SK-N-SH (cell line): ENCODE measurements around the gene MAGED4. TPM values are rescaled to one million over a fixed set of nuclear protein-coding genes. Genes with fewer than 3 reads are reported as not detected.
"Not testable (repeated sequence)": the region's sequence is repeated elsewhere in the genome, so short reads cannot be mapped to it uniquely, and the experiment has no call there.

Source experiments
- CTCF ChIA-PET: fragments of 300-600, 350-600 bp; formaldehyde crosslinking; extraction: SDS; loops from one replicate; lab custom pipeline; 2021; lab: Yijun Ruan, JAX
- POLR2A ChIA-PET: fragments of 350-600 bp; sonication (Branson Sonifier 250); formaldehyde crosslinking; extraction: SDS; loops from one replicate; lab custom pipeline; 2020; ENCODE audit warnings: antibody characterized with exemption, inconsistent platforms; lab: Yijun Ruan, JAX
- DNase-seq: peaks from one replicate; pipeline ENCODE4 v3.0.0; 2012
- H2AFZ ChIP-seq: fragments of 200-600 bp; sonication (generic); 2 replicates; pipeline ENCODE4 v1.8.1; 2016; ENCODE audit warnings: antibody characterized with exemption, mild to moderate bottlenecking, low read depth
- H3F3A ChIP-seq: fragments of 200-600 bp; sonication (generic); replicated peaks from 2 replicates; pipeline ENCODE3; 2016; ENCODE audit warnings: antibody characterized with exemption, mild to moderate bottlenecking; ENCODE audit not compliant: insufficient read depth
- H3K27ac ChIP-seq, 2 experiments: fragments of 200-500 bp in 1 of 2; fragments of 200-600 bp in 1 of 2; sonication (Bioruptor generic) in 1 of 2; sonication (generic), shearing (Covaris generic) in 1 of 2; 2 replicates each; pipeline versions ENCODE4 v1.5.1 to v1.6.1; 2014 to 2016; ENCODE audit warnings: low read depth in 2 of 2, inconsistent platforms in 1 of 2, low read length in 1 of 2, mild to moderate bottlenecking in 1 of 2, mixed read lengths in 1 of 2
- H3K27me3 ChIP-seq: fragments of 200-600 bp; sonication (generic), shearing (Covaris generic); 2 replicates; pipeline ENCODE4 v1.6.1; 2016; ENCODE audit warnings: mixed run types; ENCODE audit not compliant: insufficient read depth
- H3K36me3 ChIP-seq, 2 experiments: fragments of 200-500 bp in 1 of 2; fragments of 200-600 bp in 1 of 2; sonication (Bioruptor generic) in 1 of 2; sonication (generic) in 1 of 2; replicated peaks in 1 of 2; 2 replicates each; pipeline versions ENCODE3 to v1.5.1; 2014 to 2016; ENCODE audit warnings: low read length in 1 of 2, mild to moderate bottlenecking in 1 of 2; ENCODE audit not compliant: insufficient read depth in 2 of 2, control insufficient read depth in 1 of 2
- H3K4me1 ChIP-seq, 2 experiments: fragments of 200-500 bp in 1 of 2; fragments of 200-600 bp in 1 of 2; sonication (Bioruptor generic) in 1 of 2; sonication (generic), shearing (Covaris generic) in 1 of 2; 2 replicates each; pipeline versions ENCODE4 v1.5.1 to v1.6.1; 2014 to 2016; ENCODE audit warnings: low read depth in 1 of 2, low read length in 1 of 2, mixed run types in 1 of 2; ENCODE audit not compliant: insufficient read depth in 2 of 2, control insufficient read depth in 1 of 2
- H3K4me2 ChIP-seq: fragments of 200-600 bp; sonication (generic), shearing (Covaris generic); 2 replicates; pipeline ENCODE4 v1.6.1; 2017; ENCODE audit warnings: mixed run types
- H3K4me3 ChIP-seq, 2 experiments: fragments of 200-500 bp in 1 of 2; fragments of 200-600 bp in 1 of 2; sonication (Bioruptor generic) in 1 of 2; sonication (generic), shearing (Covaris generic) in 1 of 2; 2 replicates each; pipeline versions ENCODE4 v1.5.1 to v1.8.1; 2014 to 2016; ENCODE audit warnings: low read depth in 2 of 2, inconsistent platforms in 1 of 2, low read length in 1 of 2, mild to moderate bottlenecking in 1 of 2, mixed read lengths in 1 of 2, moderate library complexity in 1 of 2
- H3K79me2 ChIP-seq: fragments of 200-600 bp; sonication (generic); 2 replicates; pipeline ENCODE4 v1.8.1; 2017; ENCODE audit warnings: mild to moderate bottlenecking; ENCODE audit not compliant: insufficient read depth
- H3K9ac ChIP-seq: fragments of 200-600 bp; sonication (generic); 2 replicates; pipeline ENCODE4 v1.6.1; 2017; ENCODE audit warnings: mixed run types
- H3K9me2 ChIP-seq: fragments of 200-600 bp; sonication (generic); 2 replicates; pipeline ENCODE4 v1.6.1; 2017; ENCODE audit warnings: mixed run types
- H3K9me3 ChIP-seq: fragments of 200-600 bp; sonication (generic); 2 replicates; pipeline ENCODE4 v1.6.1; 2017; ENCODE audit warnings: mixed run types, mild to moderate bottlenecking, moderate library complexity
- H4K20me1 ChIP-seq: fragments of 200-600 bp; sonication (generic); 2 replicates; pipeline ENCODE4 v1.6.1; 2017; ENCODE audit warnings: mild to moderate bottlenecking, mixed run types; ENCODE audit not compliant: insufficient read depth
- GATA2 ChIP-seq: sonication (generic); formaldehyde crosslinking; IDR thresholded peaks from 2 replicates; pipeline ENCODE4 v1.5.0; 2020; ENCODE audit warnings: mild to moderate bottlenecking, missing genetic modification reagents
- ZBTB33 ChIP-seq: IDR thresholded peaks from 2 replicates; pipeline ENCODE4 v1.4.0; 2012; ENCODE audit warnings: low read depth, borderline replicate concordance
- WGBS: methylation state at CpG from one replicate; pipeline ENCODE4 v1.1.6; 2017; ENCODE audit warnings: low lambda C conversion rate; 5-methylcytosine and 5-hydroxymethylcytosine counted together
- polyA plus RNA-seq, 3 experiments: library from polyadenylated mRNA; depleted of rRNA; stranded (reverse); fragments of >200 nt; gene quantifications; 2 replicates each; pipeline ENCODE4 v1.2.3, GENCODE V29; 2012
- TF ChIP-seq, protein P1 (sequence below): fragments of 200-600 bp; sonication (generic); IDR thresholded peaks from 2 replicates; pipeline ENCODE4 v1.6.1; 2017; ENCODE audit warnings: antibody characterized with exemption, mild to moderate bottlenecking, moderate library complexity
- TF ChIP-seq, protein P2 (sequence below): IDR thresholded peaks from 2 replicates; pipeline ENCODE4; 2012

Gene MAGED4, protein sequence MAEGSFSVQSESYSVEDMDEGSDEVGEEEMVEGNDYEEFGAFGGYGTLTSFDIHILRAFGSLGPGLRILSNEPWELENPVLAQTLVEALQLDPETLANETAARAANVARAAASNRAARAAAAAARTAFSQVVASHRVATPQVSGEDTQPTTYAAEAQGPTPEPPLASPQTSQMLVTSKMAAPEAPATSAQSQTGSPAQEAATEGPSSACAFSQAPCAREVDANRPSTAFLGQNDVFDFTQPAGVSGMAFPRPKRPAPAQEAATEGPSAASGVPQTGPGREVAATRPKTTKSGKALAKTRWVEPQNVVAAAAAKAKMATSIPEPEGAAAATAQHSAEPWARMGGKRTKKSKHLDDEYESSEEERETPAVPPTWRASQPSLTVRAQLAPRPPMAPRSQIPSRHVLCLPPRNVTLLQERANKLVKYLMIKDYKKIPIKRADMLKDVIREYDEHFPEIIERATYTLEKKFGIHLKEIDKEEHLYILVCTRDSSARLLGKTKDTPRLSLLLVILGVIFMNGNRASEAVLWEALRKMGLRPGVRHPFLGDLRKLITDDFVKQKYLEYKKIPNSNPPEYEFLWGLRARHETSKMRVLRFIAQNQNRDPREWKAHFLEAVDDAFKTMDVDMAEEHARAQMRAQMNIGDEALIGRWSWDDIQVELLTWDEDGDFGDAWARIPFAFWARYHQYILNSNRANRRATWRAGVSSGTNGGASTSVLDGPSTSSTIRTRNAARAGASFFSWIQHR
- 14.8 and 26.6 TPM in 2 replicates for polyA plus RNA-seq (2012; rRNA removed)
- polyA plus RNA-seq (2012; cell fraction: cytosol; rRNA removed) = 10.6 and 13.5 TPM in 2 replicates
- polyA plus RNA-seq (2012; cell fraction: nucleus; rRNA removed) = 87.6 and 91.7 TPM in 2 replicates

DNA sequence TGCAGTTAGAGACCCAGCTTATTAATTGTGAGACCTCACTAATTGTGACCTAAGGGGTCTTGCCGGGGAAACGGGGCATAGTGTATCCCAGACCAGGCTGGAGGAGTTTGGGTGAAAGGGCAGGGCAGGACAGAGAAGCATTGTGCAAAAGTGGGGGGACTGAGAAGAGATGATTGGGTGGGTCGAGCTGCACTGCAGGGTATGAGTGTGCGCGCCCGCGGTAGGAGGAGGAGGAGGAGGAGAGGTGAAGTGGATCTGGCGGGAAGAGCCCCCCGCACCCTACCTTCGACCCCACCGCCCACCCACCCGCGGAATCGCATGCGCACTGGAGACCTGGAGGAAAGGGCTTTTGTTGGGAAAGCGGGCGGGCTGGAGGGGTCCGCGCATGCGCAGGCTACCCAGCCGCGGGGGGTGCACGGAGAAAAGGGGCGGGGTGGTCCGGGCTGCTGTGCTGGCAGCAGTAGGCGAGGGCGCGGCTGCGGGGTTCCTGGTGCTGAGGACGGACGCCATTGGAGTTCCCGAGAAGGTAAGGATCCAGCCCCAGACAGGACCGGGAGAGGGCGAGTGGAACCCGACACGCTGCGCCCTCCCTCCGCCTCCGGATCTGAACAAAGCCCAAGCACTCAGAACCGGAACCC lies at the start of gene MAGED4:
Gene MAGED4 (plus strand): TSS at position 449 of the 638 bp plus-strand sequence. CDS start 1,035 bp downstream, outside the sequence.
- H3K9ac ChIP-seq, CTCF ChIA-PET, H3K4me1 ChIP-seq, H3K79me2 ChIP-seq, H3K9me2 ChIP-seq, DNase-seq, H3F3A ChIP-seq, H3K27ac ChIP-seq, H3K4me2 ChIP-seq, H3K4me3 ChIP-seq, H3K27me3 ChIP-seq, H3K36me3 ChIP-seq, POLR2A ChIA-PET, H4K20me1 ChIP-seq, H3K9me3 ChIP-seq, H2AFZ ChIP-seq: not testable (repeated sequence)
- no CpG with 5 or more reads among the region's 40 CpGs for WGBS

GRCh38 chrX:52138830-52139544 lies 45.7 kb upstream of the MAGED4 start:
- CTCF ChIA-PET = no interaction called here
- H3F3A ChIP-seq = no peaks in the 10 kb centered on the region
- no peaks in the 10 kb centered on the region; the same call in 1 of the 2 replicates for H3K9me3 ChIP-seq
- H3K9ac ChIP-seq = no peak overlapping the region
- 0% methylated on average over 1 of the region's 2 CpGs for WGBS
- no peak overlapping the region for H3K4me3 ChIP-seq
- H2AFZ ChIP-seq = no peak overlapping the region
- no peaks in the 10 kb centered on the region for H3K36me3 ChIP-seq
- no peaks in the 10 kb centered on the region for H3K4me1 ChIP-seq
- H3K27me3 ChIP-seq = no peaks in the 10 kb centered on the region
- POLR2A ChIA-PET = no interaction called here
- H3K27ac ChIP-seq = no peak overlapping the region
- no peaks in the 10 kb centered on the region for H3K9me2 ChIP-seq
- no peak overlapping the region for H3K4me2 ChIP-seq
- no peaks in the 10 kb centered on the region for H4K20me1 ChIP-seq
- TF ChIP-seq GATA2 (CRISPR knock-in tag) (no peak), ZBTB33 (no peak)
- TF ChIP-seq, protein P1, sequence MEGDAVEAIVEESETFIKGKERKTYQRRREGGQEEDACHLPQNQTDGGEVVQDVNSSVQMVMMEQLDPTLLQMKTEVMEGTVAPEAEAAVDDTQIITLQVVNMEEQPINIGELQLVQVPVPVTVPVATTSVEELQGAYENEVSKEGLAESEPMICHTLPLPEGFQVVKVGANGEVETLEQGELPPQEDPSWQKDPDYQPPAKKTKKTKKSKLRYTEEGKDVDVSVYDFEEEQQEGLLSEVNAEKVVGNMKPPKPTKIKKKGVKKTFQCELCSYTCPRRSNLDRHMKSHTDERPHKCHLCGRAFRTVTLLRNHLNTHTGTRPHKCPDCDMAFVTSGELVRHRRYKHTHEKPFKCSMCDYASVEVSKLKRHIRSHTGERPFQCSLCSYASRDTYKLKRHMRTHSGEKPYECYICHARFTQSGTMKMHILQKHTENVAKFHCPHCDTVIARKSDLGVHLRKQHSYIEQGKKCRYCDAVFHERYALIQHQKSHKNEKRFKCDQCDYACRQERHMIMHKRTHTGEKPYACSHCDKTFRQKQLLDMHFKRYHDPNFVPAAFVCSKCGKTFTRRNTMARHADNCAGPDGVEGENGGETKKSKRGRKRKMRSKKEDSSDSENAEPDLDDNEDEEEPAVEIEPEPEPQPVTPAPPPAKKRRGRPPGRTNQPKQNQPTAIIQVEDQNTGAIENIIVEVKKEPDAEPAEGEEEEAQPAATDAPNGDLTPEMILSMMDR = no peak
- TF ChIP-seq, protein P2, sequence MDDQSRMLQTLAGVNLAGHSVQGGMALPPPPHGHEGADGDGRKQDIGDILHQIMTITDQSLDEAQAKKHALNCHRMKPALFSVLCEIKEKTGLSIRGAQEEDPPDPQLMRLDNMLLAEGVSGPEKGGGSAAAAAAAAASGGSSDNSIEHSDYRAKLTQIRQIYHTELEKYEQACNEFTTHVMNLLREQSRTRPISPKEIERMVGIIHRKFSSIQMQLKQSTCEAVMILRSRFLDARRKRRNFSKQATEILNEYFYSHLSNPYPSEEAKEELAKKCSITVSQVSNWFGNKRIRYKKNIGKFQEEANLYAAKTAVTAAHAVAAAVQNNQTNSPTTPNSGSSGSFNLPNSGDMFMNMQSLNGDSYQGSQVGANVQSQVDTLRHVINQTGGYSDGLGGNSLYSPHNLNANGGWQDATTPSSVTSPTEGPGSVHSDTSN = no peak
- TF ChIP-seq, all 33 proteins: peak for 0
- DNase-seq = no peak
- no peaks in the 10 kb centered on the region for H3K79me2 ChIP-seq
